Heart left ventricle (tissue), 13 donors: ENCODE results near the gene NPR1.

Experiments used
- POLR2A ChIP-seq, 2 donors: fragments of 450-650 bp; IDR thresholded peaks; one replicate each; pipeline ENCODE4 v1.6.1; 2017; ENCODE audit warnings: antibody characterized with exemption in 2 of 2, mild to moderate bottlenecking in 2 of 2, moderate library complexity in 2 of 2
- TF ChIP-seq, protein P1 (sequence below), 12 donors: fragments of 200-600 bp; sonication (generic) in 4 of 12; IDR thresholded peaks; one replicate each; pipeline versions ENCODE4 v1.5.0 to v1.8.0; 2018 to 2022; ENCODE audit warnings: antibody characterized with exemption in 12 of 12, mild to moderate bottlenecking in 5 of 12
- donor health status: ischemic (EF 13 %, LVEDD 7.1; RV severe dilation, severe dysfunction).
- donor health status: DM: no; HTN: yes; CAD: no.
- donor health status: DM: no; HTN: no; CAD: no.
- donor health status: ischemic (EF 25% LVEDD 6.9; RV normal size, moderate dysfunction).
- donor health status: ischemic (EF 25% LVEDD 5.7; RV mildly dilated, moderate dysfunction).
- donor health status: ischemic (EF 35%, LVEDD 5.7; RV mildly dilated, moderate dysfunction).
- donor health status: nonischemic (EF 11% LVEDD 7.7; RV severe dilation, severe dysfunction).
- donor health status: DM: yes; HTN: yes; CAD: no.
- donor health status: PGD.
- donor health status: ischemic (EF 29% LVEDD 5.4; RV normal size, mild dysfunction).
- donor health status: nonischemic (EF 23%, LVEDD 6.1; RV moderate dilation, normal function).

DNA sequence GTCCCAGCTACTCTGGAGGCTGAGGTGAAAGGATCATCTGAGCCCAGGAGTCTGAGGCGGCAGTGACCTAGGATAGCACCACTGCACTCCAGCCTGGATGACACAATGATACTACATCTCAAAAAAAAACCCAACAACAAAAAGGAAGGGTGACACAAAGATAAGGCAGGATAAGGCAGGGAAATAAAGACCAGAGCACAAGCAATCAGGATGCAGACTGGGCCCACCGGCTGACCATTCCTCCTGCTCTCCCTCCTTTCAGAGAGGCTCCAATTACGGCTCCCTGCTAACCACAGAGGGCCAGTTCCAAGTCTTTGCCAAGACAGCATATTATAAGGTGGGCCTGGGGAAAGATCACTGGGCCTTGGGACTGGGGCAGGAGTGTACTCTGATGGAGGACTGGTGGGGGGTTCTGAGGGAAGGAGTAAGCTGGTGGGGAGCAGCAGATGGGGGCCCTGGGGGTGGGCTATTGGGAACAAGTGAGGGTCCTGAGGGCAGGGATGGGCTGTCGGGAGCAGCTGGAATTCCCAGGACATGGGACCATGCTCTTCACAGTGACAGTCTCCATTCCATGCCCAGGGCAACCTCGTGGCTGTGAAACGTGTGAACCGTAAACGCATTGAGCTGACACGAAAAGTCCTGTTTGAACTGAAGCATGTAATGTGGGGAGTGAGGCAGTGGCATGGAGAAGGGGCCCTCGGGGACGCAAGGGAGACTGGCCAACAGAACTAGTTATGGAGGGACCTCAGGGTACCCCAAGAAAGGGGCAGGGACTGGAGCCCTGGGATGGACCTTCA, 7.3 kb downstream of the NPR1 start:
- TF ChIP-seq, protein P1, sequence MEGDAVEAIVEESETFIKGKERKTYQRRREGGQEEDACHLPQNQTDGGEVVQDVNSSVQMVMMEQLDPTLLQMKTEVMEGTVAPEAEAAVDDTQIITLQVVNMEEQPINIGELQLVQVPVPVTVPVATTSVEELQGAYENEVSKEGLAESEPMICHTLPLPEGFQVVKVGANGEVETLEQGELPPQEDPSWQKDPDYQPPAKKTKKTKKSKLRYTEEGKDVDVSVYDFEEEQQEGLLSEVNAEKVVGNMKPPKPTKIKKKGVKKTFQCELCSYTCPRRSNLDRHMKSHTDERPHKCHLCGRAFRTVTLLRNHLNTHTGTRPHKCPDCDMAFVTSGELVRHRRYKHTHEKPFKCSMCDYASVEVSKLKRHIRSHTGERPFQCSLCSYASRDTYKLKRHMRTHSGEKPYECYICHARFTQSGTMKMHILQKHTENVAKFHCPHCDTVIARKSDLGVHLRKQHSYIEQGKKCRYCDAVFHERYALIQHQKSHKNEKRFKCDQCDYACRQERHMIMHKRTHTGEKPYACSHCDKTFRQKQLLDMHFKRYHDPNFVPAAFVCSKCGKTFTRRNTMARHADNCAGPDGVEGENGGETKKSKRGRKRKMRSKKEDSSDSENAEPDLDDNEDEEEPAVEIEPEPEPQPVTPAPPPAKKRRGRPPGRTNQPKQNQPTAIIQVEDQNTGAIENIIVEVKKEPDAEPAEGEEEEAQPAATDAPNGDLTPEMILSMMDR (IDR thresholded peaks at IDR 0.05) = no peak
- no peak for TF ChIP-seq POLR2A (IDR thresholded peaks at IDR 0.05)
